GM13976 (cell line): ENCODE measurements around the gene TOM1L1.

ENCODE experiments used
- DNase-seq: peaks from one replicate; pipeline ENCODE4 v3.0.0; 2012; ENCODE audit warnings: low spot score
- CTCF ChIP-seq: IDR thresholded peaks from 2 replicates; pipeline ENCODE4 v1.5.1; 2012; ENCODE audit warnings: borderline replicate concordance, mild to moderate bottlenecking; ENCODE audit not compliant: insufficient read depth; ENCODE audit errors: extremely low read depth, missing control alignments, control extremely low read depth
- in situ Hi-C: fragments of 300-500 bp; cut with MboI; formaldehyde crosslinking; loops from one replicate; pipeline ENCODE4 v1.12.0; 2022; ENCODE audit warnings: low sequenced_read_pairs, mixed read lengths, inconsistent platforms; ENCODE audit not compliant: unreplicated experiment

Gene TOM1L1

DNA sequence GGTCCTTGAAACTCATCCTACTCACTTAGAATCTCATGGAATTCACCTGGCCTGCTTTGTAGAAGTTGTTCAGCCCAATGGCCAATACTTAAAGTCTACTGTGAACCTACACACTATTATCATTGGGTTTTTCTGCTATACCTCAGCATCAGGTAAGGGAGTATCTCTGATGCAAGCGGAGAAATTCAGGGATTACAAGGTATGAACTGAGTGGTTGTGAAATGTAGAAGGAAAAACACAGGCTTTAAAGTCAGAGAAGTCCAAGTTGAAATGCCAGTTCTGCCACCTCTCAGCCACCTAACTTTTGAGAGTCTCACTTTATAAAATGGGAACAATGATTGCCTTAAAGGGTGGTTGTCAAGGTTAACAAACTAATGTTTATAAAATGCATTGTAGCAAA, 36.8 kb downstream of the TOM1L1 start:
- DNase-seq = no peak
- TF ChIP-seq CTCF = no peak
- in situ Hi-C loops = no loop called here

- in situ Hi-C loops = no loop called here
- no peak for TF ChIP-seq CTCF
- no peak for DNase-seq
Observed at GRCh38 chr17:54941285-54941684, 40.6 kb downstream of the TOM1L1 start.

- no peak for TF ChIP-seq CTCF
- in situ Hi-C loops = no loop called here
- no peak for DNase-seq
Observed at GRCh38 chr17:54944796-54945195, 44.1 kb downstream of the TOM1L1 start.

DNA sequence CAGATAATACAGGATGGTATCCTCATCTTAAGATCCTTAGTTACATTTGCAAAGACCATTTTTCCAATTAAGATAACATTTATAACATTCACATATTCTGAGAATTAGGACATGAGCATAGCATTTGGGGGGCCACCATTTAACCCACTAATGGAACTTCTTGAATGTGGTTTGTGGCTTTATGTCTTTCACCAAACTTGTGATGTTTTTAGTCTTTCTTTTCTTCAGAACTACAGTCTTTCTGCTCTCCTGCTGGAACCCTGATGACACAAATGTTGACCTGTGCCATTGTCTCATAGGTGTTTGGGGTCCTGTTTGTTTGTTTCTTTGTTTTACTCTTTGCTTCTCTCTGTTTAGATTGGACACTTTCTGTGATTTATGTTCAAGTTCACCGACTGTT, 44.6 kb downstream of the TOM1L1 start:
- in situ Hi-C loops = no loop called here
- no peak for TF ChIP-seq CTCF
- DNase-seq = no peak

GRCh38 chr17:54945671-54946070, 45.0 kb downstream of the TOM1L1 start:
- TF ChIP-seq CTCF = no peak
- in situ Hi-C loops = no loop called here
- no peak for DNase-seq

DNA sequence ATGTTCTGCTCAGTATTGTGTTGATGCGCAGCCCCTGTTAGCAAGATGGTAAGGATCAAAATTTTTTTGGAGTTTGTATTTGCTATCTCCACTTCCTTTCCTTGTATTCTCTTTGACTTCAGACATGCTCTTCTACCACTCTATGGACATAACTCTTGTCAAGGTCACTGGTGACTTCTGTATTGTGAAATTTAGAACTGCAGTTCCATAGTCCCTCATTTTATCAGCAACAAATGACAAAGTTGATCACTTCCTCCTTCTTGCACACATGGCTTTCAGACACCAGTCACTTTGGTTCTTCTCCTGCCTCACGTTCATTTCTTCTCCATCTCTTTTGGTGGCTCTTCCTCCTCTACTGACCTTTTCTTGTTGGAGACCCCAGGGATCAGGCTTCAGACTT, 46.7 kb downstream of the TOM1L1 start:
- no peak for TF ChIP-seq CTCF
- no peak for DNase-seq
- in situ Hi-C loops = no loop called here

- in situ Hi-C loops = no loop called here
- no peak for DNase-seq
- TF ChIP-seq CTCF = no peak
Observed at GRCh38 chr17:54948380-54948779, 47.7 kb downstream of the TOM1L1 start.
